ENCODE measurements around the gene RPL13.

Gene RPL13

DNA sequence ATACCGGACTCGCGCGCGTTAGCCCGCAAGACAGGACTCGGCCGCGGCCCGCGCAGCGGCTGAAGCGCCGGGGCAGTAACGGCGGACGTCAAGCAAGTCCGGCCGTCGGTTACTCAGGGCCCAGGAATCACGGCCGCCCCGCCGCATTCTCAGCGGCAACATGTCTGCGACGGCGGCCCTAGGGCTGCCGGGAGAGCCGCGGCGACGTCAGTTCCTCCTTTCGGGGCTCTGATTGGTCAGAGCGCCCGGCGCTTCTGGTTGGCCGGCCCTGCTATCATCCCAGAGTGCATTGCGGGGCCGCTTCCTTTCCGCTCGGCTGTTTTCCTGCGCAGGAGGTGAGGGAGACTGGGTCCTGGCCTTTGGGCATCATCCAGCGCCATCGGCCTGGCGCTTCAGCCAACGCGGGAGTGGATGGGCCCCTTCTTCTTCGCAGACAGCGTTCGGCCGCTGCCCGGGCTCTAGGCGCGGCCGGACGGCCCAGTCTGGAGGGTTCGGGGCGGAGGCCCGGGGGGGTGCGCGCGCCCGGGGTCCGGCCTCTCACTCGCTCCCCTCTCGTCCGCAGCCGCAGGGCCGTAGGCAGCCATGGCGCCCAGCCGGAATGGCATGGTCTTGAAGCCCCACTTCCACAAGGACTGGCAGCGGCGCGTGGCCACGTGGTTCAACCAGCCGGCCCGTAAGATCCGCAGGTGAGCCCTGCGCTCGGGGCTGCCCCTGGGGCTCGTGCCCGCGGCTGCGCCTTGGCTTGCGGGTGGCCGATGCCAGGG lies at the start of gene RPL13:
RPL13 (plus strand) TSS at position 305 of the 764 bp plus-strand sequence; CDS start at position 583, 278 bp downstream.
- Mint-ChIP-seq H3K27ac (peak within 1 kb of the TSS; percentile 94 to 98), H3K4me3 (peak within 1 kb of the TSS; percentile 87 to 88), H3K27me3 (no peaks in the 10 kb centered on the region), H3K9me3 (no peaks in the 10 kb centered on the region), H3K4me1 (peaks cover 68% of the 10 kb centered on the region)
- ATAC-seq (peak; percentile 92), DNase-seq (peak; percentile 91 to 94)

- H3K27ac Mint-ChIP-seq, result no peak overlapping the region
- no peak overlapping the region for H3K4me3 Mint-ChIP-seq
These were observed 49.1 kb upstream of the RPL13 start for GRCh38 chr16:89511374-89511773.

GRCh38 chr16:89512453-89512852 lies 48.0 kb upstream of the RPL13 start:
- Mint-ChIP-seq H3K27me3 (no peaks in the 10 kb centered on the region), H3K9me3 (no peaks in the 10 kb centered on the region), H3K4me1 (peaks cover 12% of the 10 kb centered on the region), H3K4me3 (no peak overlapping the region), H3K27ac (no peak overlapping the region)
- no peak for ATAC-seq
- no peak for DNase-seq

More at GRCh38 chr16:89511374-89511773, 49.1 kb upstream of the RPL13 start:
- no peaks in the 10 kb centered on the region for H3K9me3 Mint-ChIP-seq
- H3K27me3 Mint-ChIP-seq, result no peaks in the 10 kb centered on the region
- H3K4me1 Mint-ChIP-seq, result peaks cover 19% of the 10 kb centered on the region
- ATAC-seq, result no peak
- DNase-seq, result no peak

DNA sequence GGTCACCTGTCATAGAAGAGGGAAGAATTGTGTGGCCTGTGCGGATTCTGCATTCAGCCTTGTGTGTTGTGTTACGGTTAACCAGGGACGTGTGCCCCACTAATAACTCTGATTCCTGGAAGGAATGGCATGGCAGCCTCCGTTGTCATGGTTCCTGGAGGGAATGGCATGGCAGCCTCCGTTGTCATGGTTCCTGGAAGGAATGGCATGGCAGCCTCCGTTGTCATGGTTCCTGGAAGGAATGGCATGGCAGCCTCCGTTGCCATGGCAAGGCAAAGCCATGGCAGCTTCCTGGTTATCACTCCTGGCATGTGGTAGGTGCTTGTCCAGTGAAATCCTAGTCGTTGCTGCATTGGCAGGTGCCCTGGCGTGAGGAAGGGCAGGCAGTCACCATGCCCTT lies 43.4 kb upstream of the RPL13 start:
- ATAC-seq (no peak), DNase-seq (no peak)
- H3K4me1 Mint-ChIP-seq, result peaks cover 5% of the 10 kb centered on the region
- H3K9me3 Mint-ChIP-seq, result no peaks in the 10 kb centered on the region
- no peak overlapping the region for H3K27ac Mint-ChIP-seq
- no peak overlapping the region for H3K4me3 Mint-ChIP-seq
- no peaks in the 10 kb centered on the region for H3K27me3 Mint-ChIP-seq

DNA sequence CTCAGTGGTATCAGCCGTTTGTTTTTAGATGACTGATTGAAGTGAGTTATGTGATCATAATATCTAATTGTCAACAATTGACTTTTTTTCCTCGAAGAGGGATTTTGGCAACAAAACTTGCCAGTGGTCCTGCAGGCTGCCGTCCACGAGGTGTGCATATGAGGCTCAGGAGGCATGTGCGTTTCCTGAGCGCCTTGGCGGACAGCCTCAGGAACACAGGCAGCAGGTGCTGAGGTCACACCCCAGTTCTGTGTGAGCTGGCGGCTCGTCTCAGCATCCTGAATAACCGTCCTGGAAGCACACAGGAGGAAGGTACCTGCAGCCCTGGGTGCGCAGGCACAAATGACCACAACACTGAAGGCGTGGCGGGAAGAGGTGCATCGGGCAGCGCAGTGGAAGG lies 40.6 kb upstream of the RPL13 start:
- Mint-ChIP-seq H3K27ac (peak overlapping the region in 1 of 2 donors; percentile 63), H3K4me1 (peaks cover 5% of the 10 kb centered on the region)
- no peak for ATAC-seq

DNA sequence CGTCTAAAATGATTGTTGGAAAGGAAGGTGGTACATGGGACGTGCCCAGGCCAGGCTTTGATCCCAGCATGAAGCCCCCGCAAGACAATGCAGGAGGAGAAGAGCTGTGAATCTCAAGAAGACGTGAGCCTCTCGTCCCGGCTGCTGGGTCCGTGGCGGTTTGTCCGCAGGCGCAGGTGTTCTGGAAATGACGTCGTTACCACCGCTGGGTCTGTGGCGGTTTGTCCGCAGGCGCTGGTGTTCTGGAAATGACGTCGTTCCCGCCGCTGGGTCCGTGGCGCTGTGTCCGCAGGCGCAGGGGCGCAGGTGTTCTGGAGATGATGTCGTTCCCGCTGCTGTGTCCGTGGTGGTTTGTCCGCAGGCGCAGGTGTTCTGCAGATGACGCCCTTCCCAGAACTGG lies 38.2 kb upstream of the RPL13 start:
- no peak for DNase-seq
- Mint-ChIP-seq H3K4me3 (no peak overlapping the region), H3K27ac (no peak overlapping the region), H3K4me1 (peaks cover 5% of the 10 kb centered on the region), H3K27me3 (no peaks in the 10 kb centered on the region), H3K9me3 (no peaks in the 10 kb centered on the region)
- no peak for ATAC-seq

More for the DNA sequence above, 40.6 kb upstream of the RPL13 start:
- no peaks in the 10 kb centered on the region for H3K27me3 Mint-ChIP-seq
- no peaks in the 10 kb centered on the region for H3K9me3 Mint-ChIP-seq
- no peak for DNase-seq
- no peak overlapping the region for H3K4me3 Mint-ChIP-seq

DNA sequence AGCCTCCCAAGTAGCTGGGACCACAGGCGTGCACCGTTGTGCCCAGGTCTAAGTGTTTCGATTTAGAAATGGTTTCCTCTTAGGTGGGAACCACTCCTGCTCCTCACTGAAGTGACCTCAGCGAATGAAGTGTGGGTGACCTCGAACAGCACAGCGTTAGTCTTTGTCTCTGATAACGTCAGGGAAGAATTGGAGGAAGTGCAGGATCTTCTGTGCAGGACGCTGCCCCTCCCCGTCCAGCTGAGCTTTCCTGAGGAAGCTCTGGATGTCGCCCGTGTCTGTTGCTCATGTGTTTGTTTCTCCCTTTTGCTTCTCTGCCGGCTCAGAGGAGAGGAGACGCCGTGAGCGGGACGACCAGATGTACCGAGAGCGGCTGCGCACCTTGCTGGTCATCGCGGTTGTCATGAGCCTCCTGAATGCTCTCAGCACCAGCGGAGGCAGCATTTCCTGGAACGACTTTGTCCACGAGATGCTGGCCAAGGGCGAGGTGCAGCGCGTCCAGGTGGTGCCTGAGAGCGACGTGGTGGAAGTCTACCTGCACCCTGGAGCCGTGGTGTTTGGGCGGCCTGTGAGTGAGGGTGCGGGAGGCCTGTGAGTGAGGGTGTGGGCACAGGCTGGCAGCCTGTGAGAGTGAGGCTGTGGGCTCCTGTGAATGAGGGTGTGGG lies 36.7 kb upstream of the RPL13 start:
- no peak for DNase-seq
- Mint-ChIP-seq H3K27ac (peak overlapping the region in 1 of 2 donors; percentile 69), H3K4me3 (no peak overlapping the region), H3K4me1 (peaks cover 5% of the 10 kb centered on the region), H3K27me3 (no peaks in the 10 kb centered on the region), H3K9me3 (no peaks in the 10 kb centered on the region)
- ATAC-seq, result no peak

- no peak for ATAC-seq
- no peak overlapping the region for H3K4me3 Mint-ChIP-seq
- no peaks in the 10 kb centered on the region for H3K4me1 Mint-ChIP-seq
- H3K27me3 Mint-ChIP-seq, result no peaks in the 10 kb centered on the region
- H3K9me3 Mint-ChIP-seq, result no peaks in the 10 kb centered on the region
- no peak for DNase-seq
- H3K27ac Mint-ChIP-seq, result peak overlapping the region in 1 of 2 donors; percentile 83
These were observed 35.2 kb upstream of the RPL13 start for GRCh38 chr16:89525146-89525913.

DNA sequence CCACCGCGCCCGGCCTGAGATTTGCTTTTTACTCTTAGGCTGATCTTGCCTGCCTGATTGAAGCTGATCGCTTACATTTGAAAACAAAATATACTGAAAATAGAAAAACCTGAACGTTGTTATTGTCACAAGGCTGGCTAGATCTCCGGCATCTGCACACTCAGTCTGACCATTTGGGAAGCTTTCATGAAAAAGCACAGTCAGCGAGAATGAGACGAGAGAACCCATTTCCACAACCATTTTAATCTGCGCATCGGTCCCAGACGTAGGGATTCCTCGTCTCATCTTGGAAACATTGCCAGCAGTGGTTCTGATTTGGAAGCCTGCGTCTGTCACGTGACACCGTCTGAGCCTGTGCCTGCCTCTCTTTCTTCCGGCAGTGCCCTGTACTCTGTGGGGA lies 31.4 kb upstream of the RPL13 start:
- ATAC-seq (no peak), DNase-seq (no peak)
- no peaks in the 10 kb centered on the region for H3K9me3 Mint-ChIP-seq
- peak overlapping the region in 1 of 2 donors; percentile 19 for H3K27ac Mint-ChIP-seq
- H3K27me3 Mint-ChIP-seq, result no peaks in the 10 kb centered on the region
- peaks cover 10% of the 10 kb centered on the region for H3K4me1 Mint-ChIP-seq
- no peak overlapping the region for H3K4me3 Mint-ChIP-seq

DNA sequence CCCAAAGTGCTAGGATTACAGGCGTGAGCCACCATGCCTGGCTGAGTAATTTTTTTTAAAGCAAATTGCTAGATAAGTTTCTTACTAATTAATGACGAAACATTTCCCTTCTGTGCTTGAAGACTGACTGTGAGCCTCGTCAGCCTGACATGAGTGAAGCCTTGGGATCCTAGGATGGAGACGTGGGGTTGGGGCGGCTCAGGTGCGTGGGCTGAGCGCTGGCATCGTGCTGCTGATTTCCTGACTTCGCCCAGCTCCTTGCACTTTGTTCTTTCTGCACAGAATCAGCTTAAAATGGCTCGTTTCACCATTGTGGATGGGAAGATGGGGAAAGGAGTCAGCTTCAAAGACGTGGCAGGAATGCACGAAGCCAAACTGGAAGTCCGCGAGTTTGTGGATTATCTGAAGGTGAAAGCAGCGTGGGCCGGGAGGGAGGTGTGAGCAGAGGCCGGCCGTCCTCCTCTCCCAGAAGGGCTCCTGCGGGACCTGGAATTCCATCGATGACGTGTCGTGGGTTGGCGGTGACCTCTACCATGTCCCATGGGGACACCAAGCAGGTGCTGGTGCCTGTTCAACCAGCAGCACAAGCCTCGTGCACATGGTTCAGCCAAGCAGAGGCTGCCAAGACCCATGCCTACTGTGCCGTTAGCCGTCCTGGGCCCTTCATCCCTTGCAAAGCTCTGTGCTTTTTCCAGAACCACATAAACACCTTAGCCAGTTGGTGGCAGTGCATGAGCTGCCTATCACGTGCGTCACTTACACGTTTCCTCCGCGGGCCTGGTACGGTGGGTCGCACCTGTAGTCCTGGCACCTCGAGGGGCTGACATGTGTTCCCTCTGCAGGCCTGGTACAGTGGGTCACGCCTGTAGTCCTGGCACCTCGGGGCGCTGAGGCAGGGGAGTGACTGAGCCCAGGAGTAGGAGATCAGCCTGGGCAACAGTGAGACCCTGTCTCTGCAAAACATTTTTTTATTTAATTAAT lies 29.8 kb upstream of the RPL13 start:
- no peak for DNase-seq
- no peak for ATAC-seq

GRCh38 chr16:89531821-89532526 lies 28.5 kb upstream of the RPL13 start:
- Mint-ChIP-seq H3K9me3 (no peaks in the 10 kb centered on the region), H3K4me1 (peaks cover 24% of the 10 kb centered on the region), H3K27me3 (no peaks in the 10 kb centered on the region), H3K4me3 (no peak overlapping the region), H3K27ac (no peak overlapping the region)
- DNase-seq (no peak), ATAC-seq (no peak)

More for the DNA sequence above, 29.8 kb upstream of the RPL13 start:
- peaks cover 24% of the 10 kb centered on the region for H3K4me1 Mint-ChIP-seq
- H3K4me3 Mint-ChIP-seq, result no peak overlapping the region
- no peaks in the 10 kb centered on the region for H3K27me3 Mint-ChIP-seq
- H3K9me3 Mint-ChIP-seq, result no peaks in the 10 kb centered on the region
- no peak overlapping the region for H3K27ac Mint-ChIP-seq

DNA sequence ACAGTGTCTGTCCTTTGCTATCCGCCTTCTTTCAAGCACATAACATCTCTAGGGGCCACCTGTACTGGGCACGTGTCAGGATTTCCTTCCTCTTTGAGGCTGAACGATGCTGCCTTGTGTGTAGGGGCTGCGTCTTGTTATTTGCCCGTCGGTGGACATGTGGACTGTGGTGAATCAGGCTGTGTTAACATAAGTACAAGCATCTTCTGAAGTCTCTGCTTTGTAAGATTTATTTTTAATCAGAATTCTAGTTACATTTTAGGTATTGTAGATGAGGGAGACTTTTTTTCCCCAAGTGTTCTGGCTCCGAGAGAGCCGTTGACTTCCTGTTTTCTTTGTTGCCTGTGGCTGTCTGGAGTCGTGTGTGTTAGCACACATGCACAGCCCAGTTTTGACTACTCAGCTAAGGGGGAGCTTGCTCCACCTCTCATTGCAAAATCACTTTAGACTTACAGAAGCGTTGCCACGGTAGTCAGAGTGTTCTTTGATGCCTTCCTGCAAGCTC lies 26.2 kb upstream of the RPL13 start:
- DNase-seq, result no peak
- H3K9me3 Mint-ChIP-seq, result no peaks in the 10 kb centered on the region

GRCh38 chr16:89536371-89536770 lies 24.1 kb upstream of the RPL13 start:
- Mint-ChIP-seq H3K4me3 (no peak overlapping the region), H3K27me3 (no peaks in the 10 kb centered on the region), H3K9me3 (no peaks in the 10 kb centered on the region), H3K4me1 (peaks cover 24% of the 10 kb centered on the region), H3K27ac (no peak overlapping the region)
- DNase-seq, result no peak
- ATAC-seq, result no peak

More for the DNA sequence above, 26.2 kb upstream of the RPL13 start:
- Mint-ChIP-seq H3K4me1 (peaks cover 24% of the 10 kb centered on the region), H3K27ac (peak overlapping the region; percentile 22 to 93), H3K27me3 (no peaks in the 10 kb centered on the region), H3K4me3 (peak overlapping the region in 1 of 2 donors; percentile 52)
- peak; percentile 78 for ATAC-seq

- DNase-seq (no peak), ATAC-seq (no peak)
- no peak overlapping the region for H3K4me3 Mint-ChIP-seq
- H3K4me1 Mint-ChIP-seq, result peaks cover 24% of the 10 kb centered on the region
- no peak overlapping the region for H3K27ac Mint-ChIP-seq
- H3K27me3 Mint-ChIP-seq, result no peaks in the 10 kb centered on the region
- no peaks in the 10 kb centered on the region for H3K9me3 Mint-ChIP-seq
These were observed 23.5 kb upstream of the RPL13 start for GRCh38 chr16:89536886-89537548.

All from stimulated activated naive CD8-positive, alpha-beta T cell treated with anti-CD3 and anti-CD28 coated beads, Interleukin-15, amount 100 ng/mL, for 72 hours (primary cell).